Body of pancreas (tissue), 4 donors: ENCODE measurements around the gene HAAO. TPM values are rescaled to one million over a fixed set of nuclear protein-coding genes. Genes with fewer than 3 reads are reported as not detected.

ENCODE experiments used
- ATAC-seq: fragments of 150-250 bp; one replicate; pipeline ENCODE4 v1.9.1; 2016
- DNase-seq, 4 donors: peaks; one replicate each; pipeline ENCODE4 v3.0.0-alpha.2; 2019
- H3K27ac ChIP-seq, 4 donors: fragments of 200-600 bp; sonication (generic); 1 replicate in 3 of 4; 2 replicates in 1 of 4; pipeline versions ENCODE4 v1.5.1 to v1.6.1; 2016 to 2019; ENCODE audit warnings: mild to moderate bottlenecking in 1 of 4, mixed read lengths in 1 of 4, moderate library complexity in 1 of 4
- H3K27me3 ChIP-seq, 2 donors: fragments of 200-600 bp; sonication (generic); one replicate each; pipeline ENCODE4 v1.6.0; 2016; ENCODE audit warnings: mild to moderate bottlenecking in 1 of 2
- H3K36me3 ChIP-seq, 2 donors: fragments of 200-600 bp; sonication (generic); replicated peaks in 1 of 2; 2 replicates each; pipeline ENCODE4 v1.5.1; 2016; ENCODE audit warnings: low read depth in 2 of 2; ENCODE audit not compliant: insufficient read depth in 1 of 2
- H3K4me1 ChIP-seq: fragments of 200-600 bp; sonication (generic); one replicate; pipeline ENCODE4 v1.6.0; 2016
- H3K4me3 ChIP-seq, 2 donors: fragments of 200-600 bp; sonication (generic); 1 replicate in 1 of 2; 2 replicates in 1 of 2; pipeline ENCODE4 v1.5.1; 2016 to 2019
- H3K9me3 ChIP-seq, 3 donors: fragments of 200-600 bp; sonication (generic); 1 replicate in 2 of 3; 2 replicates in 1 of 3; pipeline ENCODE4 v1.5.1; 2016
- CTCF ChIP-seq, 7 experiments: fragments of 450-650 bp in 4 of 7; fragments of 200-600 bp in 3 of 7; sonication (generic) in 3 of 7; IDR thresholded peaks; one replicate each; pipeline ENCODE4 v1.5.1; 2016 to 2019; ENCODE audit warnings: antibody characterized with exemption in 7 of 7
- POLR2A ChIP-seq, 3 donors: fragments of 450-650 bp; IDR thresholded peaks; one replicate each; pipeline ENCODE4 v1.6.1; 2016; ENCODE audit warnings: antibody characterized with exemption in 3 of 3, mild to moderate bottlenecking in 2 of 3
- WGBS, 2 donors: methylation state at CpG; one replicate each; pipeline ENCODE4 v1.1.5; 2017; 5-methylcytosine and 5-hydroxymethylcytosine counted together
- intact Hi-C: fragments of 100-400 bp; cut with DNase I; formaldehyde crosslinking; loops from one replicate; pipeline ENCODE4 v1.15.1; 2023
- total RNA-seq, 2 donors: library from RNA; depleted of rRNA; stranded (reverse); fragments of >200 nt; gene quantifications; one replicate each; pipeline ENCODE4 v1.1.0, GENCODE V29; 2016

Gene HAAO
- total RNA-seq, 2 donors from 2014 or later = 30.3 to 30.9 TPM

GRCh38 chr2:42757981-42758740 is 34.2 kb downstream of the HAAO start:
- H3K4me1 ChIP-seq = peaks cover 37% of the 10 kb centered on the region
- no peaks in the 10 kb centered on the region for H3K9me3 ChIP-seq
- TF ChIP-seq CTCF (IDR thresholded peaks at IDR 0.05) = no peak
- TF ChIP-seq POLR2A (IDR thresholded peaks at IDR 0.05) = no peak
- no peak overlapping the region for H3K4me3 ChIP-seq
- DNase-seq = no peak
- no peaks in the 10 kb centered on the region for H3K36me3 ChIP-seq
- no peak overlapping the region for H3K27ac ChIP-seq
- intact Hi-C loops = no loop called here
- ATAC-seq = no peak
- H3K27me3 ChIP-seq = no peaks in the 10 kb centered on the region
- 77 to 94% methylated on average over 4 of the region's 4 CpGs for WGBS, 2 donors

GRCh38 chr2:42756966-42757513 is 35.3 kb downstream of the HAAO start:
- peaks cover 39% of the 10 kb centered on the region for H3K4me1 ChIP-seq
- no peak for ATAC-seq
- H3K36me3 ChIP-seq = no peaks in the 10 kb centered on the region
- TF ChIP-seq CTCF (IDR thresholded peaks at IDR 0.05) (no peak), POLR2A (IDR thresholded peaks at IDR 0.05) (no peak)
- H3K27ac ChIP-seq = no peak overlapping the region
- intact Hi-C loops = no loop called here
- no peak overlapping the region for H3K4me3 ChIP-seq
- no peaks in the 10 kb centered on the region for H3K27me3 ChIP-seq
- 82 to 92% methylated on average over 6 of the region's 6 CpGs for WGBS, 2 donors
- no peaks in the 10 kb centered on the region for H3K9me3 ChIP-seq
- DNase-seq = no peak

GRCh38 chr2:42756150-42756775 is 36.1 kb downstream of the HAAO start:
- TF ChIP-seq CTCF (IDR thresholded peaks at IDR 0.05) = no peak
- TF ChIP-seq POLR2A (IDR thresholded peaks at IDR 0.05) = no peak
- Histone ChIP-seq H3K4me1 (peaks cover 39% of the 10 kb centered on the region), H3K36me3 (no peaks in the 10 kb centered on the region), H3K27me3 (no peaks in the 10 kb centered on the region), H3K27ac (peak overlapping the region in 2 of 4 donors; percentile 69 to 70), H3K4me3 (no peak overlapping the region), H3K9me3 (no peaks in the 10 kb centered on the region)
- DNase-seq (no peak), ATAC-seq (no peak)
- 80 to 87% methylated on average over 8 to 10 of the region's 10 CpGs for WGBS, 2 donors
- intact Hi-C loops = no loop called here

- ATAC-seq = peak; percentile 82
- no peak for TF ChIP-seq CTCF (IDR thresholded peaks at IDR 0.05)
- peak in 1 of 3 donors; percentile 11 for TF ChIP-seq POLR2A (IDR thresholded peaks at IDR 0.05)
- H3K4me1 ChIP-seq = peaks cover 39% of the 10 kb centered on the region
- H3K4me3 ChIP-seq = no peak overlapping the region
- no peaks in the 10 kb centered on the region for H3K36me3 ChIP-seq
- DNase-seq = peak; percentile 69 to 87 (median 82)
- no peaks in the 10 kb centered on the region for H3K9me3 ChIP-seq
- intact Hi-C loops = no loop called here
- no peaks in the 10 kb centered on the region for H3K27me3 ChIP-seq
- H3K27ac ChIP-seq = peak overlapping the region; percentile 60 to 70 (median 68)
- 25 to 54% methylated on average over 5 to 14 of the region's 14 CpGs for WGBS, 2 donors
These were observed 37.0 kb downstream of the HAAO start for GRCh38 chr2:42755191-42755880.
